Transverse colon (tissue), 4 donors: ENCODE data around the gene ARL5A. TPM values are rescaled to one million over a fixed set of nuclear protein-coding genes. Genes with fewer than 3 reads are reported as not detected.

Experiments
- DNase-seq: peaks from one replicate; pipeline ENCODE4 v3.0.0-alpha.2; 2019
- H3K27ac ChIP-seq, 4 donors: fragments of 200-600 bp; sonication (generic); 2 replicates each; pipeline ENCODE4 v1.5.1; 2016 to 2018; ENCODE audit warnings: inconsistent platforms in 4 of 4
- H3K27me3 ChIP-seq: fragments of 200-600 bp; sonication (generic); 2 replicates; pipeline ENCODE4 v1.5.1; 2017; ENCODE audit warnings: inconsistent platforms
- H3K36me3 ChIP-seq, 4 donors: fragments of 200-600 bp; sonication (generic); 2 replicates each; pipeline ENCODE4 v1.5.1; 2017 to 2019; ENCODE audit warnings: inconsistent platforms in 4 of 4
- H3K4me1 ChIP-seq, 4 donors: fragments of 200-600 bp; sonication (generic); 2 replicates each; pipeline ENCODE4 v1.5.1; 2017 to 2020; ENCODE audit warnings: inconsistent platforms in 4 of 4
- H3K4me3 ChIP-seq, 4 donors: fragments of 200-600 bp; sonication (generic); 1 replicate in 1 of 4; 2 replicates in 3 of 4; pipeline versions ENCODE4 v1.5.1 to v1.6.1; 2017 to 2019; ENCODE audit warnings: inconsistent platforms in 4 of 4
- H3K9me3 ChIP-seq, 2 donors: fragments of 200-600 bp; sonication (generic); 2 replicates each; pipeline ENCODE4 v1.5.1; 2017 to 2019; ENCODE audit warnings: inconsistent platforms in 2 of 2
- CTCF ChIP-seq, 5 experiments: fragments of 200-600 bp in 3 of 5; fragments of 450-650 bp in 2 of 5; sonication (generic) in 3 of 5; IDR thresholded peaks; 1 replicate in 2 of 5; 2 replicates in 3 of 5; pipeline ENCODE4 v1.5.1; 2016 to 2017; ENCODE audit warnings: antibody characterized with exemption in 5 of 5, inconsistent platforms in 3 of 5, mild to moderate bottlenecking in 2 of 5, moderate library complexity in 1 of 5
- EP300 ChIP-seq: sonication (generic); formaldehyde crosslinking; IDR thresholded peaks from one replicate; pipeline ENCODE4 v1.6.1; 2017; ENCODE audit warnings: antibody characterized with exemption, low read depth
- POLR2A ChIP-seq: fragments of 450-650 bp; IDR thresholded peaks from one replicate; pipeline ENCODE4 v1.6.1; 2016; ENCODE audit warnings: antibody characterized with exemption, mild to moderate bottlenecking, moderate library complexity
- POLR2AphosphoS5 ChIP-seq, 3 donors: sonication (generic); formaldehyde crosslinking; IDR thresholded peaks; one replicate each; pipeline ENCODE4 v1.6.1; 2016; ENCODE audit warnings: antibody characterized with exemption in 3 of 3
- WGBS, 2 donors: methylation state at CpG; one replicate each; pipeline ENCODE4 v1.1.5; 2018; ENCODE audit warnings: low coverage in 1 of 2; 5-methylcytosine and 5-hydroxymethylcytosine counted together
- in situ Hi-C, 4 donors: fragments of 200-750 bp; cut with MboI; loops; one replicate each; pipeline versions ENCODE4 v1.15.0 to v1.15.1; 2017; ENCODE audit warnings: low sequenced_read_pairs in 3 of 4, low pct_ligation_motif_present in 1 of 4, low pct_unique_long_range_greater_than_20kb in 1 of 4
- intact Hi-C: fragments of 100-400 bp; cut with DNase I; formaldehyde crosslinking; loops from one replicate; pipeline ENCODE4 v1.15.1; 2023; ENCODE audit warnings: low total_unique reads
- total RNA-seq, 4 donors: library from RNA; depleted of rRNA; stranded (reverse); fragments of >200 nt; gene quantifications; one replicate each; pipeline ENCODE4 v1.1.0, GENCODE V29; 2016

The ARL5A gene
- total RNA-seq, 4 donors from 2014 or later = 6.6 to 42.2 (median 23.6) TPM

GRCh38 chr2:151819920-151820319 is 8.3 kb downstream of the ARL5A start:
- in situ Hi-C loops = no loop called here
- Histone ChIP-seq H3K27me3 (no peaks in the 10 kb centered on the region), H3K4me3 (no peak overlapping the region), H3K27ac (no peak overlapping the region), H3K36me3 (no peaks in the 10 kb centered on the region), H3K4me1 (peaks cover 0 to 29% (median 7%) of the 10 kb centered on the region in 4 donors), H3K9me3 (no peaks in the 10 kb centered on the region)
- TF ChIP-seq CTCF (IDR thresholded peaks at IDR 0.05) = no peak
- TF ChIP-seq EP300 = no peak
- no peak for TF ChIP-seq POLR2AphosphoS5 (IDR thresholded peaks at IDR 0.05)
- TF ChIP-seq POLR2A = no peak
- 80% methylated on average over 2 of the region's 2 CpGs; no CpG with 5 or more reads in 1 of the 2 donors for WGBS, 2 donors
- DNase-seq = no peak
- intact Hi-C loops = no loop called here

DNA sequence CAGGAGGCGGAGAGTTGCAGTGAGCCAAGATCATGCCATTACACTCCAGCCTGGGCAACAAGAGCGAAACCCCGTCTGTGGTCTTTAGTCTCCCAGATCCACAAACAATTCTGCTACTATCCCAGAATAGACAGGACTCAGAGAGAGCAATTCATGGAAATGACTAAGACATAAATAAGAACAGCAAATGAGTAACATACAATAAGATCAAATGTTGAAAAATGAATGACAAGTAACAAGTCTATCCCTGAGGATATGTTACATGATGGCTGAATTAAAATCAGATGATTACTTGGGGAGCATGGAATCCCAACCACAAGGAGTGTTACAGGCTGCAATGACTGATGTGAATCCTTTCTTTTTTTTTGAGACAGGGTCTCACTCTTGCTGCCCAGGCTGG is 10.3 kb downstream of the ARL5A start:
- H3K27ac ChIP-seq = no peak overlapping the region
- TF ChIP-seq POLR2A (no peak), CTCF (IDR thresholded peaks at IDR 0.05) (no peak), POLR2AphosphoS5 (IDR thresholded peaks at IDR 0.05) (no peak)
- H3K27me3 ChIP-seq = no peaks in the 10 kb centered on the region
- no peak for DNase-seq
- peaks cover 0 to 12% (median 6%) of the 10 kb centered on the region in 4 donors for H3K4me1 ChIP-seq
- intact Hi-C loops (no loop called here), in situ Hi-C loops (no loop called here)
- H3K9me3 ChIP-seq = no peaks in the 10 kb centered on the region
- no peak overlapping the region for H3K4me3 ChIP-seq
- 93 to 97% methylated on average over 2 to 3 of the region's 3 CpGs for WGBS, 2 donors
- H3K36me3 ChIP-seq = peaks cover 0 to 11% (median 3%) of the 10 kb centered on the region in 4 donors

DNA sequence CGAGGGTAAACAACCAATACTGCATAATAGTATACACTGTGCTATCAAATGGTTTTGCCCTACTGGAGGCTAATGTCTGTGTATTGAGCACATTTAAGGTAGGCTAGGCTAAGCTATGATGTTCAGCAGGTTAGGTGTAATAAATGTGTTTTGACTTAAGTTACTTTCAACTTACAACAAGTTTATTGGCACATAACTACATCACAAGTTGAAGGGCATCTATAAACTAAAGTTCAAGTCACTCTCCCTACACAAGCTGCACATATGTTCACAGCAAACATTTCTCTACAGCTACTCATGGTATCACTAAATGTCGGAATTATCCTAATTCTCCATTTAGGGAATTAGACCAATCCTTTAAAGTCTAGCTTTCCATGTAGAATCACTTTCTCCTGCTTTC is 11.4 kb downstream of the ARL5A start:
- TF ChIP-seq CTCF (IDR thresholded peaks at IDR 0.05) = no peak
- TF ChIP-seq EP300 = no peak
- TF ChIP-seq POLR2A = no peak
- no peak for TF ChIP-seq POLR2AphosphoS5 (IDR thresholded peaks at IDR 0.05)
- in situ Hi-C loops (no loop called here), intact Hi-C loops (no loop called here)
- H3K4me3 ChIP-seq = no peak overlapping the region
- no peak overlapping the region for H3K27ac ChIP-seq
- 72 to 86% methylated on average over 2 of the region's 2 CpGs for WGBS, 2 donors
- H3K4me1 ChIP-seq = peaks cover 0 to 7% (median 6%) of the 10 kb centered on the region in 4 donors
- DNase-seq = no peak
- H3K27me3 ChIP-seq = no peaks in the 10 kb centered on the region
- no peaks in the 10 kb centered on the region for H3K9me3 ChIP-seq
- H3K36me3 ChIP-seq = peaks cover 0 to 22% (median 8%) of the 10 kb centered on the region in 4 donors

- Histone ChIP-seq H3K36me3 (peaks cover 0 to 22% (median 11%) of the 10 kb centered on the region in 4 donors), H3K4me1 (peaks cover 0 to 7% (median 5%) of the 10 kb centered on the region in 4 donors), H3K4me3 (no peak overlapping the region), H3K27ac (no peak overlapping the region), H3K27me3 (no peaks in the 10 kb centered on the region), H3K9me3 (no peaks in the 10 kb centered on the region)
- 88 to 96% methylated on average over 5 to 9 of the region's 9 CpGs for WGBS, 2 donors
- intact Hi-C loops (no loop called here), in situ Hi-C loops (no loop called here)
- TF ChIP-seq POLR2AphosphoS5 (IDR thresholded peaks at IDR 0.05) (no peak), CTCF (IDR thresholded peaks at IDR 0.05) (no peak), POLR2A (no peak), EP300 (no peak)
- DNase-seq = no peak
Observed at GRCh38 chr2:151815821-151816489, 12.3 kb downstream of the ARL5A start.
